GM21526 (cell line): ENCODE data around the gene ARHGAP27.
"Not testable (repeated sequence)": the region's sequence is repeated elsewhere in the genome, so short reads cannot be mapped to it uniquely, and the experiment has no call there.

Experiments
- ATAC-seq: cut with Tn5 transposase; IDR thresholded peaks from one replicate; pipeline ENCODE4 v1.9.1; 2021; ENCODE audit warnings: moderate library complexity; ENCODE audit not compliant: unreplicated experiment, low FRiP score

Gene ARHGAP27

GRCh38 chr17:45364531-45365390 is 67.9 kb downstream of the ARHGAP27 start:
- ATAC-seq, result no peak

- ATAC-seq, result no peak
Measured at GRCh38 chr17:45363498-45363897, 69.2 kb downstream of the ARHGAP27 start.

GRCh38 chr17:45361976-45362375 is 70.7 kb downstream of the ARHGAP27 start:
- ATAC-seq, result no peak

- no peak for ATAC-seq
Measured at GRCh38 chr17:45361451-45361850, 71.2 kb downstream of the ARHGAP27 start.

- ATAC-seq, result no peak
Measured at GRCh38 chr17:45357364-45357997, 75.2 kb downstream of the ARHGAP27 start.

- no peak for ATAC-seq
Measured at GRCh38 chr17:45355087-45355486, 77.6 kb downstream of the ARHGAP27 start.

GRCh38 chr17:45353043-45353442 is 79.6 kb downstream of the ARHGAP27 start:
- ATAC-seq, result no peak

GRCh38 chr17:45351831-45352230 is 80.8 kb downstream of the ARHGAP27 start:
- ATAC-seq, result no peak

- ATAC-seq, result no peak
Measured at GRCh38 chr17:45347444-45347843, 85.2 kb downstream of the ARHGAP27 start.

GRCh38 chr17:45346216-45347015 is 86.3 kb downstream of the ARHGAP27 start:
- ATAC-seq, result no peak

GRCh38 chr17:45345554-45346215 is 87.0 kb downstream of the ARHGAP27 start:
- no peak for ATAC-seq

GRCh38 chr17:45345246-45345553 is 87.5 kb downstream of the ARHGAP27 start:
- ATAC-seq, result no peak

- not testable (repeated sequence) for ATAC-seq
Measured at GRCh38 chr17:45343967-45344664, 88.6 kb downstream of the ARHGAP27 start.
